GM18526 (cell line): ENCODE measurements around the gene ABCC1.

Source experiments
- POLR2A ChIP-seq: IDR thresholded peaks from 3 replicates; pipeline ENCODE4 v1.6.1; 2011; ENCODE audit not compliant: insufficient read length; ENCODE audit errors: extremely low read depth

Gene ABCC1

GRCh38 chr16:15958703-15959348 lies 9.4 kb downstream of the ABCC1 start:
- TF ChIP-seq POLR2A, result no peak

DNA sequence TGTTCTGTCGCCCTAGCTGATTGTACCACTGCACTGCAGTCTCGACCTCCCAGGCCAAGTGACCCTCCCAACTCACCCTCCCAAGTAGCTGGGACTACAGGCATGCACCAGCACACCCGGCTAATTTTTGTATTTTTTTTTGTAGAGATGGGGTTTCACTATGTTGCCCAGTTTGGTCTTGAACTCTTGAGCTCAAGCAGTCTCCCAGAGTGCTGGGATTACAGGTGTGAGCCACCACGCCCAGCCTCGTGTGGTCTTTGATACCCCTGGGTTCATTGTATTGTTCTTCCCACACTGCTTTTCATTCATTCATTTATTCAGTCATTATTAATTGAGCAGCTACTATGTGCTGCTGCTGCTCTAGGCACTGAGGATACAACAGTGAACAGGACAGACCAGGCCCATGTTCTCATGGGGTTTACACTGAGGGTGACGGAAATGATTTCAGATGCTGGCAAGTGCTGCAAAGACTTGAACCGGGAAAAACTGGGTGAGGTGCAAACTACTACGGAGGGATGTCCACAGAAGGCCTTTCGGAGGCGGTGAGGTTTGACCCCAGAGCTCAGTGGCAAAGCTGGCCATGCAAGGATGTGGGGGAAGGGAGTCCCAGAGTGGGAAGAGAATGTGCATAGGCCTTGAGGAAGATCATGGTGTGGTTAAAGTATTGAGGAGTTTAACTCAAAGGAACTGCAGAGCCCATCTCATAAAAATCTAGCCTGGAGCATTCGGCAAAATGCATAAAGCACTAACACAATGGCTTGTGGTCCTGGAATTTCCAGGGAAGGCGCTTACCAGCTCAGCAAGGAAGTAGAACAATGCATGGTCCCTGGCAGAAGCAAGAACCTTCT lies 10.9 kb downstream of the ABCC1 start:
- TF ChIP-seq POLR2A, result no peak

- TF ChIP-seq POLR2A, result no peak
These were observed 11.7 kb downstream of the ABCC1 start for GRCh38 chr16:15961060-15961511.

GRCh38 chr16:15961571-15962090 lies 12.2 kb downstream of the ABCC1 start:
- no peak for TF ChIP-seq POLR2A

DNA sequence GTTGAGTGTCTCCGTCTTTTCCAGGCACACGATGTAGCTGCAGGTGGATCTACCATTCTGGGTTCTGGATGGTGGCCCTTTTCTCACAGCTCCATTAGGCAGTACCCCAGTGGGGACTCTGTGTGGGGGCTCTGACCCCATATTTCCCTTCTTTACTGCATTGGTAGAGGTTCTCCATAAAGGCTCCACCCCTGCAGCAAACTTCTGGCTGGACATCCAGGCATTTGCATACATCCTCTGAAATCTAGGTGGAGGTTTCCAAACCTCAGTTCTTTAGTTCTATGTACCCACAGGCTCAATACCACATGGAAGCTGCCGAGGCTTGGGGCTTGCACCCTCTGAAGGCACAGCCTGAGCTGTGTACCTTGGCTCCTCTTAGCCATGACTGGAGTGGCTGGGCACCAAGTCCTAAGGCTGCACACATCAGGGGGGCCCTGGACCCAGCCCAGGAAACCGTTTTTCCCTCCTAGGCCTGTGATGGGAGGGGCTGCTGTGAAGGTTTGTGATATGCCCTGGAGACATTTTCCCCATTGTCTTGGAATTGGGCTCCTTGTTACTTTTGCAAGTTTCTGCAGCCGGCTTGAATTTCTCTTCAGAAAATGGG lies 14.0 kb downstream of the ABCC1 start:
- no peak for TF ChIP-seq POLR2A

DNA sequence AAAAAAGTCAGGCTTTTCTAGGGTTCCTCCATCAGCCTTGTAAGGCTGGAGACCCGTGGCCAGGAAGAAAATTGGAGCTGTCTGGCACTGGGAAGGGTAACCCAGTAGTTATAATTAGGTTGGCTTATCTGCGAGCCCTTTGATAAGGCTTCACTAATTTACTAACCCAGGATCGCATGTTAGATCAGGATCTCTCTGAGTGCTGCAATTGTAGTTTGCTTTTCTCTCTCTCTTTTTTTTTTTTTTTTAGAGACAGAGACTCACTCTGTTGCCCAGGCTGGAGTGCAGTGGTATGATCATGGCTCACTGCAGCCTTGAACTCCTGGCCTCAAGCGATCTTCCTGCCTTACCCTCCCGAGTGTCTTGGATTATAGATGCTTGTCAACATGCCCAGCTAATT lies 17.0 kb downstream of the ABCC1 start:
- no peak for TF ChIP-seq POLR2A

DNA sequence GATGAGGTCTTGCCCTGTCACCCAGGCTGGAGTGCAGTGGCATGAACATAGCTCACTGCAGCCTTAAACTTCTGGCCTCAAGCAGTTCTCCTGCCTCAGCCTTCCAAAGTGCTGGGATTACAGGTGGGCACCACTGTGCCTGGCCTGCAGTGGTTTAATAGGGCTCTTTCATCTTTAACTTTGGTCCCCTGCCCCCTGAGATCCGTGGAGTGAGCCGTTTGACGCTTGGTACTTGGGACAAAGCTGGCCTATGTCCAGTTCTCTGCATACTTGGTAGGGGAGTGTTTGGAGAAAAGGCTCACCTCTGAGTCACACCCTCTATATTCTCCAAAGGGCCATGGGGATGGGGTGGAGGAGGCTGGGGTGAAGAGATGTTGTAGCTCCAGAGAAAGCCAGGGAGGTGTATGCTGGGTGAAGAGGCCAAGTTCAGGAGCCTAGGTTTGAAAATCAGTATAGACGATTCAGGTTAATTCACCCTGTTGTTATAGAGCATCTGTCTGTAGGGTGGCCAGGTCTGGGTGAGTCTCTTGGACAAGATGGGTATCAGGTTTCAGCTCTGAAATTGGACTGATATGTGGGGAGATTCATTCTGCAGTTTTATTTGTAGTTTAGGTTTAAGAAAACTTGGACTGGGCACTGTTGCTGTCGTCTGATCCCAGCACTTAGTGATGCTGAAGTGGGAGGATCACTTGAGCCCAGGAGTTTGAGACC lies 17.6 kb downstream of the ABCC1 start:
- TF ChIP-seq POLR2A, result no peak

GRCh38 chr16:15967655-15968315 lies 18.4 kb downstream of the ABCC1 start:
- no peak for TF ChIP-seq POLR2A

DNA sequence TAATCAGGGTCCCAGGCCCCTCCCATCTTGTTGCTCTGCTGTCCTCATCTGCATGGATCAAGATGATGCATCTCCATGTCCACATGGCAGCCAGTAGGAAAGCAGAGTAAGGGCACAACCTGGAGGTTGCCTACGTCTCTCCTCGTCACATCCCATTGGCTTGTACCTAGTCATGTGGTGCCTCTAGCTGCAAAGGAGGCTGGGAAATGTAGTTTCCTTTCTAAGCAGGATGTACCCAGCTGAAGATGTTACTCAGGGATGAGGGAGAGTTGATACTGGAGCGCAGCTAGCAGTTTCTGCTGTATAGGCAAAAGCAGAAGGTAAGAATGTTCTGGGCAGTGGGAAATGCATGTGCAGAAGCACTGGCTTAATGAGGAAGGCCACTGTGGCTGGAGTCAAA lies 20.8 kb downstream of the ABCC1 start:
- TF ChIP-seq POLR2A, result no peak

- TF ChIP-seq POLR2A, result no peak
These were observed 21.5 kb downstream of the ABCC1 start for GRCh38 chr16:15970743-15971439.

GRCh38 chr16:15971440-15971815 lies 22.0 kb downstream of the ABCC1 start:
- no peak for TF ChIP-seq POLR2A

- TF ChIP-seq POLR2A, result no peak
These were observed 22.8 kb downstream of the ABCC1 start for GRCh38 chr16:15972046-15972868.

GRCh38 chr16:15973421-15973820 lies 24.0 kb downstream of the ABCC1 start:
- TF ChIP-seq POLR2A, result no peak
